Activated CD8-positive, alpha-beta T cell treated with anti-CD3 and anti-CD28 coated beads, Interleukin-2, amount 10 ng/mL, durations not matched to agents 7 days and 5 days (primary cell): ENCODE measurements around the gene PTPRA. TPM values are rescaled to one million over a fixed set of nuclear protein-coding genes. Genes with fewer than 3 reads are reported as not detected.
A peak's percentile ranks its signal among the peaks of the same experiment; 100 is the strongest.
"Not testable (repeated sequence)": the region's sequence is repeated elsewhere in the genome, so short reads cannot be mapped to it uniquely, and the experiment has no call there.

Experiments used
- ATAC-seq: fragments of 150-1000 bp; cut with Tn5 transposase; one replicate; pipeline ENCODE4 v1.10.0; 2021; ENCODE audit warnings: moderate library complexity
- CTCF ChIA-PET: fragments of 350-600 bp; sonication (Branson Sonifier 250); formaldehyde crosslinking; loops from one replicate; lab custom pipeline; 2021; ENCODE audit warnings: antibody characterized with exemption; lab: Charles Lee
- POLR2A ChIA-PET: fragments of 350-600 bp; sonication (Branson Sonifier 250); formaldehyde crosslinking; loops from one replicate; lab custom pipeline; 2021; ENCODE audit warnings: antibody characterized with exemption; lab: Charles Lee
- DNase-seq: peaks from one replicate; pipeline ENCODE4 v3.0.0-alpha.2; 2020
- H3K27ac Mint-ChIP-seq: one replicate; pipeline ENCODE4 v1.8.0; 2021; ENCODE audit warnings: mild to moderate bottlenecking, mixed read lengths
- H3K27me3 Mint-ChIP-seq: one replicate; pipeline ENCODE4 v1.8.0; 2021; ENCODE audit warnings: low read depth, mixed read lengths
- H3K36me3 Mint-ChIP-seq: one replicate; pipeline ENCODE4 v1.8.0; 2021; ENCODE audit warnings: low read depth, mixed read lengths
- H3K4me1 Mint-ChIP-seq: one replicate; pipeline ENCODE4 v1.8.0; 2021; ENCODE audit warnings: low read depth, mixed read lengths
- H3K4me3 Mint-ChIP-seq: one replicate; pipeline ENCODE4 v1.8.0; 2021; ENCODE audit warnings: mild to moderate bottlenecking, mixed read lengths
- H3K9me3 Mint-ChIP-seq: one replicate; pipeline ENCODE4 v1.8.0; 2022; ENCODE audit warnings: mixed read lengths; ENCODE audit not compliant: insufficient read depth
- total RNA-seq, 2 experiments: library from RNA; stranded (reverse); gene quantifications; one replicate each; pipeline ENCODE4 v1.2.3, GENCODE V29; 2021

The PTPRA gene
- total RNA-seq, 2 experiments from 2014 or later = 58.5 to 60.9 TPM

DNA sequence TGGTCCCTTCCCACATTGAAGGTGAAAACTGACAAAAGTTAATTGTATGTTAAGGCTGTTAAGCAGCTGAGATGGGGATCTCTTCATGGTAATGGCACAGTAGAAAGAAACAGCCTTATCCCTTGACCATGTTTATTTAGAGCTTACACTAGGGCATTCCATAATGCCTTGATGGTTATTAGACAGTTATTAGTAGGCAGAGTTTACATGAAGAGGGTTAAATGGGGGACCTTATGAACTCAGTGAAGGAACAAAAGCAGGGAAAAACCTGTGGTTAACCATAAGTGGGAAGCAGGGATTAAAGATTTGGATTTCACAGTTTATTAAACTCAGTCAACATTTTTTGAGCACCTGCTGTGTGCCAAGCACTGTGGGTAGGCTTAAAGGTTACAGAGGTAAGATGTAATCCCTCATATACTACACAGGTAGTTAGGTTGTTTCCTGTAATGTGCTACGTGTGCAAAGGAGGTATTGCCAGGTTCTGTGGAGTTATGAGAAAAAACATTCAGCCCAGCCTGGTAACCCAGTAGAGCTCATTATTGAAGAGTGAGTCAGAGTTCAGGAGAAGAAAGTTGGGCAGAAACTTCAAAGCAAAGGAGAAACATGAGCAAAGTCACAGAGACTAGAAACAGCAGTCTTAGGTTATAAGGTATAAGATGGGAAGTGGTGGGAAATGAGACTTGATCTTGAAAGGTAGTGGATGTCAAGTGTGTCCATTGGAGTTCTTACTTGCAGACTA lies 137.9 kb downstream of the PTPRA start:
- H3K4me3 Mint-ChIP-seq = no peak overlapping the region
- peaks cover 12% of the 10 kb centered on the region for H3K4me1 Mint-ChIP-seq
- no peaks in the 10 kb centered on the region for H3K9me3 Mint-ChIP-seq
- CTCF ChIA-PET = interaction anchor here (1.0 to 1.5 kb wide), 2 partner anchors 16 to 269 kb away, joined by 3 to 7 read pairs; no protein-coding TSS in a partner anchor
- DNase-seq = no peak
- peaks cover 42% of the 10 kb centered on the region for H3K36me3 Mint-ChIP-seq
- POLR2A ChIA-PET = interaction anchor here (0.7 kb wide), 1 partner anchor 228 kb away, joined by 3 read pairs; the partner anchor contains the start of gene SLC4A11
- H3K27me3 Mint-ChIP-seq = no peaks in the 10 kb centered on the region
- ATAC-seq = peak; percentile 39
- H3K27ac Mint-ChIP-seq = peak overlapping the region; percentile 23

GRCh38 chr20:3011752-3012151 lies 138.5 kb downstream of the PTPRA start:
- ATAC-seq (peak; percentile 52), DNase-seq (no peak)
- Mint-ChIP-seq H3K4me3 (no peak overlapping the region), H3K27me3 (no peaks in the 10 kb centered on the region), H3K9me3 (no peaks in the 10 kb centered on the region), H3K27ac (no peak overlapping the region), H3K36me3 (peaks cover 44% of the 10 kb centered on the region), H3K4me1 (peaks cover 12% of the 10 kb centered on the region)
- POLR2A ChIA-PET = interaction anchor here (0.7 kb wide), 1 partner anchor 227 kb away, joined by 3 read pairs; the partner anchor contains the start of gene SLC4A11
- CTCF ChIA-PET = interaction anchor here (1.0 to 1.5 kb wide), 3 partner anchors 17 to 270 kb away, joined by 3 to 7 read pairs (median 3); no protein-coding TSS in a partner anchor

- ChIA-PET CTCF (interaction anchor here (1.1 kb wide), 1 partner anchor 326 kb away, joined by 3 read pairs; no protein-coding TSS in a partner anchor), POLR2A (interaction anchor here (0.6 to 1.3 kb wide), 2 partner anchors 27 to 45 kb away, joined by 3 to 7 read pairs; no protein-coding TSS in a partner anchor)
- peaks cover 43% of the 10 kb centered on the region for H3K36me3 Mint-ChIP-seq
- peaks cover 12% of the 10 kb centered on the region for H3K4me1 Mint-ChIP-seq
- no peak overlapping the region for H3K4me3 Mint-ChIP-seq
- H3K9me3 Mint-ChIP-seq = no peaks in the 10 kb centered on the region
- H3K27me3 Mint-ChIP-seq = no peaks in the 10 kb centered on the region
- H3K27ac Mint-ChIP-seq = no peak overlapping the region
- ATAC-seq (no peak), DNase-seq (no peak)
These were observed 140.5 kb downstream of the PTPRA start for GRCh38 chr20:3013771-3014170.

DNA sequence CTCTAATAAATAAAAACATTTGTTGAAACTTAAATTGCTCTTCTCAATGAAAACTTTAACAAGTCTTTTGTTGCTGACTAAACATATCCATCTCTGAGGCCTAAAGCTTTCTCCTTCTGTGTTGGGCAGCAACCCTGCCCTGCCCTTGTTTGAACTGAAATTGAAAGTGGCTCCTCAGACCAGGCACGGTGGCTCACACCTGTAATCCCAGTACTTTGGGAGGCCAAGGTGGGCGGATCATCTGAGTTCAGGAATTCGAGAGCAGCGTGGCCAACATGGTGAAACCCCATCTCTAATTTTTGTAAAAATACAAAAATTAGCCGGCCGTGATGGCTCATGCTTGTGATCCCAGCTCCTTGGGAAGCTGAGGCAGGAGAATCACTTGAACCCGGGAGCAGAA lies 140.9 kb downstream of the PTPRA start:
- no peaks in the 10 kb centered on the region for H3K9me3 Mint-ChIP-seq
- H3K27ac Mint-ChIP-seq = no peak overlapping the region
- H3K4me3 Mint-ChIP-seq = no peak overlapping the region
- ATAC-seq (no peak), DNase-seq (no peak)
- POLR2A ChIA-PET = interaction anchor here (1.3 kb wide), 1 partner anchor 27 kb away, joined by 3 read pairs; no protein-coding TSS in a partner anchor
- H3K4me1 Mint-ChIP-seq = peaks cover 12% of the 10 kb centered on the region
- CTCF ChIA-PET = interaction anchor here (1.1 kb wide), 1 partner anchor 326 kb away, joined by 3 read pairs; no protein-coding TSS in a partner anchor
- H3K36me3 Mint-ChIP-seq = peaks cover 39% of the 10 kb centered on the region
- no peaks in the 10 kb centered on the region for H3K27me3 Mint-ChIP-seq

GRCh38 chr20:3014662-3015061 lies 141.4 kb downstream of the PTPRA start:
- Mint-ChIP-seq H3K9me3 (no peaks in the 10 kb centered on the region), H3K4me3 (no peak overlapping the region), H3K27ac (no peak overlapping the region), H3K4me1 (peaks cover 11% of the 10 kb centered on the region), H3K27me3 (no peaks in the 10 kb centered on the region), H3K36me3 (peaks cover 34% of the 10 kb centered on the region)
- POLR2A ChIA-PET = interaction anchor here (1.3 kb wide), 1 partner anchor 28 kb away, joined by 3 read pairs; no protein-coding TSS in a partner anchor
- DNase-seq (no peak), ATAC-seq (no peak)
- CTCF ChIA-PET = interaction anchor here (0.6 to 1.1 kb wide), 2 partner anchors 11 to 327 kb away, joined by 3 read pairs; no protein-coding TSS in a partner anchor

- H3K4me1 Mint-ChIP-seq = peaks cover 11% of the 10 kb centered on the region
- DNase-seq, H3K9me3 Mint-ChIP-seq, CTCF ChIA-PET, H3K27me3 Mint-ChIP-seq, H3K4me3 Mint-ChIP-seq, H3K27ac Mint-ChIP-seq, ATAC-seq: not testable (repeated sequence)
- POLR2A ChIA-PET = interaction anchor here (1.3 kb wide), 1 partner anchor 28 kb away, joined by 3 read pairs; no protein-coding TSS in a partner anchor
- peaks cover 32% of the 10 kb centered on the region for H3K36me3 Mint-ChIP-seq
These were observed 142.0 kb downstream of the PTPRA start for GRCh38 chr20:3015302-3015701.

- DNase-seq (no peak), ATAC-seq (no peak)
- no peak overlapping the region for H3K27ac Mint-ChIP-seq
- H3K27me3 Mint-ChIP-seq = no peaks in the 10 kb centered on the region
- H3K4me1 Mint-ChIP-seq = no peaks in the 10 kb centered on the region
- ChIA-PET POLR2A (no interaction called here), CTCF (no interaction called here)
- no peak overlapping the region for H3K4me3 Mint-ChIP-seq
- H3K36me3 Mint-ChIP-seq = peaks cover 42% of the 10 kb centered on the region
- no peaks in the 10 kb centered on the region for H3K9me3 Mint-ChIP-seq
These were observed 148.0 kb downstream of the PTPRA start for GRCh38 chr20:3021327-3021726.

DNA sequence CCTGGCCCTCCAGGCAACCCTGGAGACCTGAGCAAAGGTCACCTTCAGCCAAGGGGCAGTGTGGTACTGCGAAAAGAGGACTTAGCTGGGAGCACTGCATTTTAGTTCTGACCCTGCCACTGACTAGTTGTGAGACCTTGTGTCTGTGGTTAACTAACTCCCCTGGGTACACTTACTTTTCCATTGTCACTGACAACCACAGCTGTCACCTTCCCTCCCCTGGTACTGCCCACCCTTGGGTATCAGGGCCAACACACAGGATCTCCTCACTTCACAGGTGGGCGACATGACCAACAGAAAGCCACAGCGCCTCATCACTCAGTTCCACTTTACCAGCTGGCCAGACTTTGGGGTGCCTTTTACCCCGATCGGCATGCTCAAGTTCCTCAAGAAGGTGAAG lies 148.5 kb downstream of the PTPRA start:
- CTCF ChIA-PET = no interaction called here
- Mint-ChIP-seq H3K9me3 (no peaks in the 10 kb centered on the region), H3K36me3 (peaks cover 43% of the 10 kb centered on the region), H3K4me3 (no peak overlapping the region), H3K27ac (no peak overlapping the region), H3K27me3 (no peaks in the 10 kb centered on the region), H3K4me1 (no peaks in the 10 kb centered on the region)
- ATAC-seq = no peak
- POLR2A ChIA-PET = no interaction called here
- DNase-seq = no peak

DNA sequence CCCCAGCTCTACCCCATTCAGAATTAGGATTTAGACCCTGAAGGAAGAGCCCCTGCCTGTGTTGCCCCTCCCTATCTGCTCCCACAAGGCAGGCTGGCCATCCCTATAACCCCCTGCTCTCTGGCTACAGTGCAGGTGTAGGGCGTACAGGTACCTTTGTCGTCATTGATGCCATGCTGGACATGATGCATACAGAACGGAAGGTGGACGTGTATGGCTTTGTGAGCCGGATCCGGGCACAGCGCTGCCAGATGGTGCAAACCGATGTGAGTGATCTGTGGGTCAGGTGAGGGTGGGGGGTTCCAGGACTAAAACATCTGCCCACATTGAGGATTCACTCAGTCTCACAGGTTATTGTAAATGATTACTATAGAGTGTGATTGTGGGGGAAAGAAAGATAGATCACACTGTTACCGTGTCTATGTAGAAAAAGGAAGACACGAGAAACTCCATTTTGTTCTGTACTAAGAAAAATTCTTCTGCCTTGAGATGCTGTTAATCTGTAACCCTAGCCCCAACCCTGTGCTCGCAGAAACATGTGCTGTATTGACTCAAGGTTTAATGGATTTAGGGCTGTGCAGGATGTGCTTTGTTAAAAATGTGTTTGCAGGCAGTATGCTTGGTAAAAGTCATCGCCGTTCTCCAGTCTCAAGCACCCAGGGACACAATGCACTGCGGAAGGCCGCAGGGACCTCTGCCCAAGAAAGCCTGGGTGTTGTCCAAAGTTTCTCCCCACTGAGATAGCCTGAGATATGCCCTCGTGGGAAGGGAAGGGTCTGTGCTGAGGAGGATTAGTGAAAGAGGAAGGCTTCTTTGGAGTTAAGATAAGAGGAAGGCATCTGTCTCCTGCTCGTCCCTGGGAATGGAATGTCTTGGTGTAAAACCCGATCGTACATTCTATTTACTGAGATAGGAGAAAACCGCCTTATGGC lies 149.5 kb downstream of the PTPRA start:
- CTCF ChIA-PET, H3K27ac Mint-ChIP-seq, H3K27me3 Mint-ChIP-seq, ATAC-seq, POLR2A ChIA-PET, DNase-seq, H3K9me3 Mint-ChIP-seq, H3K4me1 Mint-ChIP-seq, H3K4me3 Mint-ChIP-seq: not testable (repeated sequence)
- H3K36me3 Mint-ChIP-seq = peaks cover 39% of the 10 kb centered on the region

DNA sequence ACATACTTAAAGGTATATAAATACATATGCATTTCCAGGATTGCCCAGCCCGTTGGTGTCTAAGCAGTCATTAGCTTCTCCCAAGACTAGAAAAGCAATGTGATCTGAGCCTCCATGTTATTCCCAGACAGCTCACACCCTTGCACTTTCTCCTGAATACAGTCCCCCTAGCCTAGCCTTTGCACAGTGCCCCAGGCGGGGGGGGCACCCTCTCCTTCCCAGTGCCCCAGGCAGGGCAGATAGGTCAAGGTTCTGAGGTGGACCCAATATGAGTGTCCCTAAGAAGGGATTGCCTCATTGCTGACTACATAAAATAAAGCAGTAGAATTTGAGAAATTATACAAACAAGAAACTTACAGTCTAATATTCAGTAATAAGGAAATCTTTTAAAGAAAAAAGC lies 154.7 kb downstream of the PTPRA start:
- Mint-ChIP-seq H3K27me3 (no peaks in the 10 kb centered on the region), H3K36me3 (peaks cover 40% of the 10 kb centered on the region), H3K9me3 (no peaks in the 10 kb centered on the region), H3K4me1 (no peaks in the 10 kb centered on the region), H3K27ac (no peak overlapping the region), H3K4me3 (no peak overlapping the region)
- DNase-seq = no peak
- CTCF ChIA-PET = no interaction called here
- POLR2A ChIA-PET = no interaction called here
- no peak for ATAC-seq

DNA sequence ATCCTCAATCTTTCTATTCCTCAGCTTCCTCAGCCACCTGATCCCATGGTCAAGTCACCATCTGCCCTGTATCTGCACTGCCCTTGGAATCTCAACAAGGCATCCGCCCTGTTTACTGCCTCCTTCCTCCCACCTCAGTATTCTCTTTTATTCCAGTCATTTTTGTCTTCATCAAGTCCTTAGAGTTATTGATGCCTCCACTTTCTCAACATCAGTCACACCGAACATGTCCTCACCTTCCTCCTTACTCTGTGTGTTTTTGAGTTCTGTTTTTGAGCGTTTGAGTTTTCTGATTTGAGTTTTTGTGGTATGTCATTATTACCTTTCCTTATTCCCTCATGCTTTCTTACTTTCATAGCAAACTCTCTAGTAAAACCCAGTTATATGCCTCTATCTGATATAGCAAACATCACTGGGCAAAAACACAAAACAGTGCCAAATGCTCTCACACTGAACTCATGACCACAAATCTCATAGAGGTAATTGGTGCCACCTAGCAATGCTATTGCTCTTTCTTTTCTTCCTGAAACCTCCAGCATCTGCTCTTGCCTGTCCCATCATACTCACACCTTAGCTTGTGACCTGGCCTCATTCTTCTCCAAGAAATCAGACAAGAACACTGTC lies 158.4 kb downstream of the PTPRA start:
- ChIA-PET CTCF (interaction anchor here (2.2 kb wide), 1 partner anchor 22 kb away, joined by 7 read pairs; no protein-coding TSS in a partner anchor), POLR2A (no interaction called here)
- Mint-ChIP-seq H3K27ac (no peak overlapping the region), H3K27me3 (no peaks in the 10 kb centered on the region), H3K9me3 (no peaks in the 10 kb centered on the region), H3K4me1 (no peaks in the 10 kb centered on the region), H3K36me3 (peaks cover 37% of the 10 kb centered on the region), H3K4me3 (no peak overlapping the region)
- no peak for ATAC-seq
- no peak for DNase-seq
